Gastroesophageal sphincter (tissue), 4 donors: ENCODE data around the gene DOCK2. TPM values are rescaled to one million over a fixed set of nuclear protein-coding genes. Genes with fewer than 3 reads are reported as not detected.

Experiments used
- ATAC-seq: fragments of 150-250 bp; one replicate; pipeline ENCODE4 v1.9.1; 2016; ENCODE audit warnings: mild to moderate bottlenecking, moderate library complexity
- H3K27ac ChIP-seq, 4 donors: fragments of 200-600 bp; sonication (generic) in 3 of 4; 1 replicate in 3 of 4; 2 replicates in 1 of 4; pipeline ENCODE4 v1.5.1; 2016 to 2019
- H3K27me3 ChIP-seq: fragments of 200-600 bp; sonication (generic); one replicate; pipeline ENCODE4 v1.5.1; 2019
- H3K36me3 ChIP-seq, 2 donors: fragments of 200-600 bp; sonication (generic); one replicate each; pipeline ENCODE4 v1.5.1; 2019; ENCODE audit warnings: control low read depth in 1 of 2
- H3K4me1 ChIP-seq, 3 donors: fragments of 200-600 bp; sonication (generic); 1 replicate in 2 of 3; 2 replicates in 1 of 3; pipeline ENCODE4 v1.5.1; 2016 to 2019; ENCODE audit warnings: control low read depth in 2 of 3
- H3K4me3 ChIP-seq, 2 donors: fragments of 200-600 bp; sonication (generic); one replicate each; pipeline ENCODE4 v1.5.1; 2019; ENCODE audit warnings: mild to moderate bottlenecking in 1 of 2, moderate library complexity in 1 of 2
- H3K9me3 ChIP-seq, 3 donors: fragments of 200-600 bp; sonication (generic); one replicate each; pipeline ENCODE4 v1.5.1; 2017 to 2019; ENCODE audit warnings: control low read depth in 2 of 3
- CTCF ChIP-seq, 4 experiments: fragments of 200-600 bp in 2 of 4; fragments of 450-650 bp in 2 of 4; sonication (generic) in 1 of 4; IDR thresholded peaks; one replicate each; pipeline ENCODE4 v1.5.1; 2017 to 2019; ENCODE audit warnings: antibody characterized with exemption in 4 of 4, mild to moderate bottlenecking in 2 of 4, moderate library complexity in 2 of 4
- EP300 ChIP-seq: sonication (generic); formaldehyde crosslinking; IDR thresholded peaks from one replicate; pipeline ENCODE4 v1.6.1; 2017; ENCODE audit warnings: antibody characterized with exemption, mild to moderate bottlenecking
- POLR2A ChIP-seq, 2 donors: fragments of 450-650 bp; IDR thresholded peaks; one replicate each; pipeline ENCODE4 v1.6.1; 2017; ENCODE audit warnings: antibody characterized with exemption in 2 of 2, mild to moderate bottlenecking in 2 of 2, moderate library complexity in 1 of 2
- POLR2AphosphoS5 ChIP-seq: sonication (generic); formaldehyde crosslinking; IDR thresholded peaks from one replicate; pipeline ENCODE4 v1.6.1; 2017; ENCODE audit warnings: antibody characterized with exemption
- WGBS, 2 donors: methylation state at CpG; one replicate each; pipeline ENCODE4 v1.1.5; 2018; ENCODE audit warnings: low coverage in 1 of 2; 5-methylcytosine and 5-hydroxymethylcytosine counted together
- total RNA-seq, 4 donors: library from RNA; depleted of rRNA; stranded (reverse); fragments of >200 nt; gene quantifications; one replicate each; pipeline ENCODE4 v1.1.0, GENCODE V29; 2016

DOCK2 gene
- total RNA-seq, 4 donors from 2014 or later: 9.3 to 20.6 (median 11.8) TPM

GRCh38 chr5:169798438-169798837 lies 161.4 kb downstream of the DOCK2 start:
- WGBS, 2 donors: 40 to 67% methylated on average over 2 of the region's 2 CpGs
- TF ChIP-seq POLR2A (IDR thresholded peaks at IDR 0.05): no peak
- no peak for TF ChIP-seq EP300
- TF ChIP-seq CTCF (IDR thresholded peaks at IDR 0.05): no peak
- no peak for TF ChIP-seq POLR2AphosphoS5

GRCh38 chr5:169798906-169799660 lies 162.0 kb downstream of the DOCK2 start:
- Histone ChIP-seq H3K27me3 (peaks cover 6% of the 10 kb centered on the region), H3K4me3 (no peak overlapping the region), H3K9me3 (no peaks in the 10 kb centered on the region), H3K4me1 (no peaks in the 10 kb centered on the region), H3K27ac (no peak overlapping the region), H3K36me3 (no peaks in the 10 kb centered on the region)
- 88 to 96% methylated on average over 3 to 4 of the region's 4 CpGs for WGBS, 2 donors
- no peak for TF ChIP-seq POLR2AphosphoS5
- no peak for TF ChIP-seq EP300
- TF ChIP-seq CTCF (IDR thresholded peaks at IDR 0.05): no peak
- ATAC-seq: no peak

More at GRCh38 chr5:169798438-169798837, 161.4 kb downstream of the DOCK2 start:
- Histone ChIP-seq H3K4me3 (no peak overlapping the region), H3K27me3 (peaks cover 6% of the 10 kb centered on the region), H3K36me3 (no peaks in the 10 kb centered on the region), H3K4me1 (no peaks in the 10 kb centered on the region), H3K9me3 (no peaks in the 10 kb centered on the region), H3K27ac (no peak overlapping the region)
- no peak for ATAC-seq

- Histone ChIP-seq H3K4me1 (no peaks in the 10 kb centered on the region), H3K36me3 (no peaks in the 10 kb centered on the region), H3K27me3 (peaks cover 12% of the 10 kb centered on the region), H3K4me3 (no peak overlapping the region), H3K27ac (no peak overlapping the region), H3K9me3 (no peaks in the 10 kb centered on the region)
- TF ChIP-seq POLR2AphosphoS5: no peak
- no peak for TF ChIP-seq POLR2A (IDR thresholded peaks at IDR 0.05)
- TF ChIP-seq CTCF (IDR thresholded peaks at IDR 0.05): no peak
- TF ChIP-seq EP300: no peak
- 68% methylated on average over 6 of the region's 6 CpGs; no CpG with 5 or more reads in 1 of the 2 donors for whole genome bisulfite sequencing, 2 donors
- ATAC-seq: no peak
These were observed 164.3 kb downstream of the DOCK2 start for GRCh38 chr5:169801324-169801777.

- TF ChIP-seq POLR2AphosphoS5: no peak
- no peak for TF ChIP-seq POLR2A (IDR thresholded peaks at IDR 0.05)
- no peak for TF ChIP-seq CTCF (IDR thresholded peaks at IDR 0.05)
- no peak for TF ChIP-seq EP300
- no peaks in the 10 kb centered on the region for H3K9me3 ChIP-seq
- no peaks in the 10 kb centered on the region for H3K36me3 ChIP-seq
- H3K27ac ChIP-seq: no peak overlapping the region
- H3K4me3 ChIP-seq: no peak overlapping the region
- peaks cover 17% of the 10 kb centered on the region for H3K27me3 ChIP-seq
- H3K4me1 ChIP-seq: no peaks in the 10 kb centered on the region
- 83 to 100% methylated on average over 1 to 2 of the region's 2 CpGs for WGBS, 2 donors
- ATAC-seq: no peak
These were observed 164.7 kb downstream of the DOCK2 start for GRCh38 chr5:169801781-169802180.
